ENCODE measurements around the gene KRCC1.

DNA sequence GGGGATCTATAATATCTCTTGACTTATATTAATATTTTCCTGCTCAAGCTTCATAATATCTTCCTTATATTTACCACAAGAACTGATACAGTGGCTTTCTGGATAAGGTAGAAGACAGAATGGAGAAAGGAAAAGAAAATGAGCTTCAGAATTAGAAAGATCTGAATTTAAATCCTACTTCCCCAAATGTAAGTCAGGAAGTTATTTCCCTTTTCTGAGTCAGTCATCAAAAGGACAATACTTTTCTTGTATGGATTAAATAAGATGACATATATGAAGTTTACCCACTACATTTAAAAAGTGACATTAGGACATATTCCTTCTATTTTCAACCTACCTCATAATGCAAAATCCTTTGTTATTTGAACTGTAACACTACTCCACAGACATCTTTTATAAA lies 19.0 kb downstream of the KRCC1 start:
- TF ChIP-seq, protein P1, sequence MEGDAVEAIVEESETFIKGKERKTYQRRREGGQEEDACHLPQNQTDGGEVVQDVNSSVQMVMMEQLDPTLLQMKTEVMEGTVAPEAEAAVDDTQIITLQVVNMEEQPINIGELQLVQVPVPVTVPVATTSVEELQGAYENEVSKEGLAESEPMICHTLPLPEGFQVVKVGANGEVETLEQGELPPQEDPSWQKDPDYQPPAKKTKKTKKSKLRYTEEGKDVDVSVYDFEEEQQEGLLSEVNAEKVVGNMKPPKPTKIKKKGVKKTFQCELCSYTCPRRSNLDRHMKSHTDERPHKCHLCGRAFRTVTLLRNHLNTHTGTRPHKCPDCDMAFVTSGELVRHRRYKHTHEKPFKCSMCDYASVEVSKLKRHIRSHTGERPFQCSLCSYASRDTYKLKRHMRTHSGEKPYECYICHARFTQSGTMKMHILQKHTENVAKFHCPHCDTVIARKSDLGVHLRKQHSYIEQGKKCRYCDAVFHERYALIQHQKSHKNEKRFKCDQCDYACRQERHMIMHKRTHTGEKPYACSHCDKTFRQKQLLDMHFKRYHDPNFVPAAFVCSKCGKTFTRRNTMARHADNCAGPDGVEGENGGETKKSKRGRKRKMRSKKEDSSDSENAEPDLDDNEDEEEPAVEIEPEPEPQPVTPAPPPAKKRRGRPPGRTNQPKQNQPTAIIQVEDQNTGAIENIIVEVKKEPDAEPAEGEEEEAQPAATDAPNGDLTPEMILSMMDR (IDR thresholded peaks at IDR 0.05): no peak
- no peak for TF ChIP-seq POLR2A (IDR thresholded peaks at IDR 0.05)

All from stomach (tissue), 4 donors.